ENCODE data around the gene FCRLA. TPM values are rescaled to one million over a fixed set of nuclear protein-coding genes. Genes with fewer than 3 reads are reported as not detected.

Gene FCRLA
- total RNA-seq, 1 donor: 1.4 TPM

DNA sequence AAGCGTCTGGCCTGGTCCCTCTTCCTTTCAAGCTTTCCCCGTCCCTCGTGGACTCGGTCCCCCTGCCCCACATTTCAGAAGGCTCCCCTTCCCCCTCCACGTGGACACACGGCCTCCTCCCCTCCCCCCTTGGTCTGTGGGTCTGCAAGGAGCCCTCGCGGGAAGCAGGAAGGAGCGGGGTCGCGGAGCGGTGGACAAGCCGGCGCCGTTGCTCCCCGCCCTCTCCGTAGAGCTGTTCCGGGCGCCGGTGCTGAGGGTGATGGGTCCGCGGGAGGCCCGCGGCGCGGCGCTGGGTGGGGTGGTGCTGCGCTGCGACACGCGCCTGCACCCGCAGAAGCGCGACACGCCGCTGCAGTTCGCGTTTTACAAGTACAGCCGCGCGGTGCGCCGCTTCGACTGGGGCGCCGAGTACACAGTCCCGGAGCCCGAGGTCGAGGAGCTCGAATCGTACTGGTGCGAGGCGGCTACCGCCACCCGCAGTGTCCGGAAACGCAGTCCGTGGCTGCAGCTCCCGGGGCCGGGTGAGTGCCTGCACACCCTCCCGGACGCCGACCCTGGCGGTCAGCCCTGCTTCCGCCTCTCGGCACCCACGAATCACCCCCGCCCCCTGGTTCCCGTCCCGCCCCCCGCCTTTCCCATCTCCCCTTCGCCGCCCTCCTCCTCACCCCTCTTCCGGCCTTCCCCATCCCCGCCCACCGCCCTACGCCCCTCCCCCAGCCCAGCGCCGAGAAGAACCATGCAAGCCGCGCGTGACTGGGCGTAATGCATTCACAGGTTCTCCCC is 19.6 kb downstream of the FCRLA start:
- no peaks in the 10 kb centered on the region for H3K36me3 ChIP-seq (ENCODE audit: insufficient read depth, low read length)
- H3K4me1 ChIP-seq (ENCODE audit: insufficient read depth, low read length): peaks cover 30% of the 10 kb centered on the region
- H3K27me3 ChIP-seq (ENCODE audit: insufficient read depth, low read length): no peaks in the 10 kb centered on the region
- H3K4me3 ChIP-seq (ENCODE audit: insufficient read depth, low read length): peak overlapping the region; percentile 86
- no peaks in the 10 kb centered on the region for H3K9me3 ChIP-seq (ENCODE audit: low read depth, low read length)
- no peak for TF ChIP-seq CTCF (IDR thresholded peaks at IDR 0.05; ENCODE audit: extremely low read depth, low read depth, low read length)
- H3K4me2 ChIP-seq (ENCODE audit: insufficient read depth, low read length): peak overlapping the region; percentile 98
- H3K27ac ChIP-seq (ENCODE audit: low read depth, low read length): peak overlapping the region; percentile 88
- peak; percentile 95 for DNase-seq (ENCODE audit: insufficient read length, low spot score, missing footprints)
- no peaks in the 10 kb centered on the region for H4K20me1 ChIP-seq (ENCODE audit: insufficient read depth, low read length)
- H3K79me2 ChIP-seq (ENCODE audit: insufficient read depth, low read length): peaks cover 3% of the 10 kb centered on the region
- peak overlapping the region; percentile 93 for H2AFZ ChIP-seq (ENCODE audit: low read length)

GRCh38 chr1:161727256-161727924 is 20.4 kb downstream of the FCRLA start:
- H3K9me3 ChIP-seq (ENCODE audit: low read depth, low read length): no peaks in the 10 kb centered on the region

DNA sequence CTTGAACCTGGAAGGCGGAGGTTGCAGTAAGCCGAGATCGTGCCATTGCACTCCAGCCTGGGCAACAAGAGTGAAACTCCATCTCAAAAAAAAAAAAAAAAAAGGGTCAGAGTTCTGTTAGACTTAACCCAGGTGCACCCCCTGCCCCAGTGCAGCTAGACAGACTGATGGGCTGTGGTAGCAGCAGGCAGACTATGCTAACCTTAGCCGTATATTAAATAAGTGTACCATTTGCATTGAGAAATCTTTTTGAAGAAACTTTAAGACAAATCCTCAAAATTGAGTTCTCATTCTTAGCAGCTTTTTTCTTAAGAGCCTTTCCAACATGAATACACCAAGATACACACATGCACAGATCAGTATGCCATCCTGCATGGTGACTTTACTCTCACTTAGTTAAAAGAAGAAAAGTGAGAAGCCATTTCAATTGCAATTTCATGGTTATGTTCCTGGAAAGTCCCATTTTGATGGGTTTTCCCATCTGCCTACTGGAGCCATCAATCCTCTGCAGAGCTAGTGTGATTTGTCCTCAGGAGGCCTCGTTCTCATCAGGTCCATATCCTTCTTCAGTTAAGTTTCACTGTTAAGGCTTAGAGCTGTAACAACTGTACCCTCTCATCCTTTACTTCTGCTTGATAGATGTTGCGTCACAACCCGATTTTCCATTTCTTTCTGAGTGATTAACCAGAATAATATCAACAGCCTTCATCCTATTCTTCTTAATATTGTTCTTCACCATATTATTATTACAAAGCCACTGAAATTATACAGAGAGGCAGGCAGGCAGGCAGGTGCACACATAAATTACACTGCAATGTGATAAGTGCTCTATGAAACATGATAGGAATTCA is 21.6 kb downstream of the FCRLA start:
- no peak overlapping the region for H2AFZ ChIP-seq (ENCODE audit: low read length)
- no peak overlapping the region for H3K4me2 ChIP-seq (ENCODE audit: insufficient read depth, low read length)
- H3K27ac ChIP-seq (ENCODE audit: low read depth, low read length): no peak overlapping the region
- peaks cover 3% of the 10 kb centered on the region for H3K79me2 ChIP-seq (ENCODE audit: insufficient read depth, low read length)
- peaks cover 28% of the 10 kb centered on the region for H3K4me1 ChIP-seq (ENCODE audit: insufficient read depth, low read length)
- no peaks in the 10 kb centered on the region for H4K20me1 ChIP-seq (ENCODE audit: insufficient read depth, low read length)
- DNase-seq (ENCODE audit: insufficient read length, low spot score, missing footprints): no peak
- no peaks in the 10 kb centered on the region for H3K27me3 ChIP-seq (ENCODE audit: insufficient read depth, low read length)
- TF ChIP-seq CTCF (IDR thresholded peaks at IDR 0.05; ENCODE audit: extremely low read depth, low read depth, low read length): no peak
- H3K4me3 ChIP-seq (ENCODE audit: insufficient read depth, low read length): no peak overlapping the region
- no peaks in the 10 kb centered on the region for H3K9me3 ChIP-seq (ENCODE audit: low read depth, low read length)
- H3K36me3 ChIP-seq (ENCODE audit: insufficient read depth, low read length): no peaks in the 10 kb centered on the region

More at GRCh38 chr1:161727256-161727924, 20.4 kb downstream of the FCRLA start:
- Histone ChIP-seq H2AFZ (ENCODE audit: low read length) (peak overlapping the region; percentile 84), H3K4me2 (ENCODE audit: insufficient read depth, low read length) (peak overlapping the region; percentile 88), H3K27ac (ENCODE audit: low read depth, low read length) (peak overlapping the region; percentile 88), H3K27me3 (ENCODE audit: insufficient read depth, low read length) (no peaks in the 10 kb centered on the region), H3K4me3 (ENCODE audit: insufficient read depth, low read length) (peak overlapping the region; percentile 86), H3K79me2 (ENCODE audit: insufficient read depth, low read length) (peaks cover 3% of the 10 kb centered on the region), H3K36me3 (ENCODE audit: insufficient read depth, low read length) (no peaks in the 10 kb centered on the region), H3K4me1 (ENCODE audit: insufficient read depth, low read length) (peaks cover 23% of the 10 kb centered on the region), H4K20me1 (ENCODE audit: insufficient read depth, low read length) (no peaks in the 10 kb centered on the region)
- TF ChIP-seq CTCF (IDR thresholded peaks at IDR 0.05; ENCODE audit: extremely low read depth, low read depth, low read length): no peak
- DNase-seq (ENCODE audit: insufficient read length, low spot score, missing footprints): peak; percentile 73
